Ectodermal cell (in vitro differentiated cells): ENCODE results near the gene VAV2.
"Not testable (repeated sequence)": the region's sequence is repeated elsewhere in the genome, so short reads cannot be mapped to it uniquely, and the experiment has no call there.

Experiments
- H3K27ac ChIP-seq: 2 replicates; pipeline ENCODE4 v1.7.0; 2013; ENCODE audit warnings: mild to moderate bottlenecking, low read depth, low read length; ENCODE audit not compliant: insufficient read depth, poor library complexity, severe bottlenecking
- H3K27me3 ChIP-seq: 2 replicates; pipeline ENCODE4 v1.7.0; 2013; ENCODE audit warnings: mild to moderate bottlenecking, low read length; ENCODE audit not compliant: insufficient read depth, control insufficient read depth, poor library complexity, severe bottlenecking
- H3K36me3 ChIP-seq: one replicate; pipeline ENCODE4 v1.7.0; 2013; ENCODE audit warnings: low read length; ENCODE audit not compliant: control insufficient read depth, insufficient read depth
- H3K4me1 ChIP-seq: one replicate; pipeline ENCODE4 v1.7.0; 2013; ENCODE audit warnings: low read length; ENCODE audit not compliant: control insufficient read depth, insufficient read depth
- H3K4me3 ChIP-seq: 2 replicates; pipeline ENCODE4 v1.7.0; 2013; ENCODE audit warnings: low read depth, low read length, control low read depth; ENCODE audit not compliant: insufficient read depth
- H3K9me3 ChIP-seq: 2 replicates; pipeline ENCODE4 v1.7.0; 2013; ENCODE audit warnings: mild to moderate bottlenecking, low read length, moderate library complexity; ENCODE audit not compliant: control insufficient read depth
- WGBS, 2 experiments: methylation state at CpG; one replicate each; pipeline ENCODE4 v1.1.7; 2013; ENCODE audit warnings: missing lambda C conversion rate in 2 of 2; 5-methylcytosine and 5-hydroxymethylcytosine counted together

VAV2 gene

DNA sequence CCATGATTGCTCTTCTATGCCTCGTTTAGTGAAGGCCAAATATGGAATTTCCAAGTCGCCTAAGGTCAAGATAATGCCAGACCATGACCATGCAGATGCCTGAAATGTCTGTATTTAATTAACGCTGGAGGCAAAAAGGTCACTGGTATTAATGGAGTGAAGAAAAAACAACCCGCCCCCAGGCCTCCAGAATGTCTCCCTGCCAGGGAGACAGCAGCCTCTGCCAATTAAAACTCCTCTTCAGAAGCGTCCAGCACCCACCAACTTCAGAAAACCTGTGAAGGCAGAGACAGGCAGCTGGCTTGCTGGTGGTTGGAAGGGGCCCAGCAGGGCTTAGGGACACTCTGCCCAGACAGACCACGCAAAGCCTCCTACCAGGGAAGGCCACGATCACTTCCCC, 94.4 kb downstream of the VAV2 start:
- Histone ChIP-seq H3K36me3 (no peaks in the 10 kb centered on the region), H3K9me3 (no peaks in the 10 kb centered on the region), H3K4me3 (no peak overlapping the region), H3K27ac (no peak overlapping the region), H3K4me1 (peaks cover 7% of the 10 kb centered on the region), H3K27me3 (no peaks in the 10 kb centered on the region)
- WGBS, 2 experiments, result 91 to 93% methylated on average over 7 of the region's 7 CpGs

DNA sequence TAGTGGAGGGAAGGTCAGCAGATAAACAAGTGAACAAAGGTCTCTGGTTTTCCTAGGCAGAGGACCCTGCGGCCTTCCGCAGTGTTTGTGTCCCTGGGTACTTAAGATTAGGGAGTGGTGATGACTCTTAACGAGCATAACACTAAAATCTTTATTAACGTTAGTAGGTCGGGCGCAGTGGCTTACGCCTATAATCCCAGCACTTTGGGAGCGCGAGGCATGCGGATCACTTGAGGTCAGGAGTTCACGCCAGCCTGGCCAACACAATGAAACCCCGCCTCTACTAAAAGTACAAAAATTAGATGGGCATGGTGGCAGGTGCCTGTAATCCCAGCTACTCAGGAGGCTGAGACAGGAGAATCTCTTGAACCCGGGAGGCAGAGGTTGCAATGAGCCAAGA, 96.1 kb downstream of the VAV2 start:
- peaks cover 14% of the 10 kb centered on the region for H3K4me1 ChIP-seq
- H3K9me3 ChIP-seq, H3K27ac ChIP-seq, H3K4me3 ChIP-seq, H3K27me3 ChIP-seq, H3K36me3 ChIP-seq: not testable (repeated sequence)
- 88 to 90% methylated on average over 11 to 13 of the region's 13 CpGs for WGBS, 2 experiments

DNA sequence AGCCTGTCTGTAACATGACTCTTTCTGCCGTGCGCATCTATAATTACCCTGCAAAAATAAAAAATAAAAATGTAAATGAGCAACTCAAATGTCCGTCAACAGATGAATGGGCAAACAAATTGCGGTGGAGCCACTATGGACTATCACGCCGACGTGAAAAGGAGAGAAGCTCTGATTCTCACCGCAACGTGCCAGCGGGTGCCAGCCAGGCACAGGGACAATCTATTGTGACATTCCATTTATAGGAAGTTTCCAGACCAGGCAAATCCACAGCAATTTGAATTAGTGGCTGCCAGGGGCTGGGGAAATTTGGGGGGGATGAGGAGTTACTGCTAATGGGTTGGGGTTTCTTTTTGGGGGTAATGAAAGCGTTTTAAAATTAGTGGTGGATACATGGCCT, 96.8 kb downstream of the VAV2 start:
- Histone ChIP-seq H3K27me3 (no peaks in the 10 kb centered on the region), H3K27ac (no peak overlapping the region), H3K36me3 (no peaks in the 10 kb centered on the region), H3K4me3 (no peak overlapping the region), H3K4me1 (peaks cover 18% of the 10 kb centered on the region), H3K9me3 (no peaks in the 10 kb centered on the region)
- 90 to 91% methylated on average over 11 of the region's 11 CpGs for WGBS, 2 experiments

DNA sequence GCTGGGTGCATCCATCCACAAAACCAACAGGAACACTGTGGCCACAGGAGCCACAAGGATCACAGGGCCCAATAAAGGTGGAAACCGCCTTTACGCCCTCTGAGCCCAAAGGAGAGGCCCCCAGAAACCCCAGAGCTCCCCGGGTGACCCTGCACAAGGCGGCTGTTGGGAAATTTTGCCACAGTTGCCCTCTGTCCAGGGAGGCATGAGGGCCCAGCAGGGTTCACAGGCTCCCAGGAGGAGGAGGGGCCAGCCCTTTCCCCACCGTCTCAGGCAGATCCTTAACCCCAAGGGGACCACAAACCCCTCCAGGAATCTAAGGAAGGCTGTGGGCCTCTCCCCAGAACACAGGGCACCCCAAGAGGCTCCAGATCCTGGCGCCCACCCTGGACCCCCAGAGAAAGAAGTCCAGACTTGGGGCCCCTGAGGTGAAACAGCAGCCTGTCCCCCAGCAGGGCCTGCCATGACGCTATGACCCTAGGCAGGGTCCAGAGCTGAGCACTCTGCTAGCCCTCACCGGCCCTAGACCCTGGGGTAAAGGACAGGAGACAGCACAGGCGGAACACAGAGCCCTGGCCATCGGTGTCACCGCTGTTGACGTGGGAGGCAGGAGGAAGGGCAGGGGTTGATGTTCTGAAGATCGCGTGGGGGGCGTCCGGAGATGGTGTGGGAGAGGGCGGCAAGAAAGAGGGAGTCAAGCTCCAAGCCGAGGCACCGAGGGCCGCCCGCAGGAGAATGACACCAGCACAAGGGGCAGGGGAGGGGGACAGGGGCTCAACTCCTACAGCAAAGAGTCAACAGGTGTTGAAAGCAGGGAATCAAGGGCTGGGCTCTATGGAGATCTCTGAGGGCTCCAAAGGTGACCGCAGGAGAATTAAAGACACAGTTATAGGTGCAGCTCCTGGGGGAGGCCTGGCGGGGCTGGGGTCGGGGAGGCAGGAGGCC, 97.5 kb downstream of the VAV2 start:
- Histone ChIP-seq H3K9me3 (no peaks in the 10 kb centered on the region), H3K27me3 (no peaks in the 10 kb centered on the region), H3K4me1 (peaks cover 25% of the 10 kb centered on the region), H3K27ac (no peak overlapping the region), H3K4me3 (no peak overlapping the region), H3K36me3 (no peaks in the 10 kb centered on the region)
- 91 to 92% methylated on average over 24 of the region's 24 CpGs for WGBS, 2 experiments

DNA sequence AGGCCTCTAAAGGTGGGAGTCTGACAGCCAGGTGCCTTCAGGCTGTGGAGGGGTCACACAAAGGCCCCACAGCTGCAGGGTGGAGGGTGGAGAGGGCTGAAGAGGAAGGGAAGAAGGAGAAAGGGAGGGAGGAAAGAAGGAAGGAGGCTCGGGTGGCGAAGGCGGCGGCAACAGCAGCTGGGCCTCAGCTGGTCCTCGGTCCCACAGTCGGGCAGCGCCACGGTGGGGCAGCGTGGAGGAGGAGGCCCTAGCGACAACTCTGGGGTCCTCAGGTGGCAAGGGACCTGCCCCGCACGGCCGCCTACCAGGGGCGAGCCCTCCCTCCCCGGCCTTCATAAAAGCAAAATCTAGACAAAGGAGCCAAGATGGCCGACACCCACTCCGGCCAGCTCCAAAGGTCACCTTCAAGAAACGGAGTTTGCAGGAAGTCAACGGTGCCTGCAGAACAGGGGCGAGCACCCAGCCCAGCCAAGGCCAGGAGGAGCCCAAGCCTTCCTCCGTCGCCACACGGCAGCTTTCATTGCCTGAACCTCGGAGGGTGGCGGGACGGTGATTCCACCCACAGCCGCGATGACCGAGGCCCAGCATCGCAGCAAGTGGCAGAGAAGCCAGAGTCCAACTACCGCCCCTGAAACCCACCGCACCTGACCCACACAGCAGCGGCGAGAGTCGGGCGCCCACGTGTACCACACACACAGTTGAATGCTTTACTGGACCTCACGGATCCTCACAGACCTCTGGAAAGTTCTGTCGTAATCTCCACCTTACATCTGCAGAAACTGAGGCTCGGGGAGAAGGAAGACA, 98.7 kb downstream of the VAV2 start:
- Histone ChIP-seq H3K27ac (peak overlapping the region; percentile 26), H3K4me1 (peaks cover 37% of the 10 kb centered on the region), H3K36me3 (no peaks in the 10 kb centered on the region), H3K9me3 (no peaks in the 10 kb centered on the region), H3K27me3 (no peaks in the 10 kb centered on the region), H3K4me3 (no peak overlapping the region)
- 94 to 95% methylated on average over 40 of the region's 40 CpGs for WGBS, 2 experiments

DNA sequence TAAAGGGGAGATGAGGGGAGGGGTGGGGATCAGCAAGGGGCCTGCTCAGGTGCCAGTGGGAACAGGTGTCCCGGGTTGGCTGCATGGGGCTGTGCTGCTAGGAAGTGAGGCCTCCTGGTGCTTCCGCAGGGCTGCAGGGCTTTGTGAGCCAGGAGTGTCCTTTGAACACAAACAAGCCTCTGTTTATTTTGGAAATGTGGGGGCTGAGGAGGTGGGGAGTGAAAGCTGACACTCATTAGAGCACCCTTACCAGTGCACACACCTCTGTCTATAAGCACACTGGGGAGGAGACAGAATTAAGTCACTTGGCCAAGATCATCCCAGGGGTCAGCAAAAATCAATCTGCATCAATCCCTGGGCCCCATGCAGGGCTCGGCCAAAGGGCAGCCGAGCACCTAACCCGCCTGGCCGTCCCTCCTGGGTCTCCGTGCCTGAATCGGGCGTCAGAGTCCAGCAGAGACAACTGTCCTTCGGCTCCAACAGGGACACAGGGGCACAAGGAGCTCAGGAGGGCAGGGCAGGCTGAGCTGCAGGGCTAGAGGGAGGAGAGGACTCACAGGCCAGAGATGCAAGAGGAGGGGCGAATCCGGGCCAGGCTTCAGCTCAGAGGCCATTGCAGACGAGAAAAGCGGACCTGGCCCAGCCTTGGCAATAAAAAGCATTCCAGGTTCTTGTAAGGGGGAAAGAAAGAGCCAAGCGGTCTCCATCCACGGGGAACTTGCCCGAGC, 99.8 kb downstream of the VAV2 start:
- peak overlapping the region; percentile 26 for H3K27ac ChIP-seq

DNA sequence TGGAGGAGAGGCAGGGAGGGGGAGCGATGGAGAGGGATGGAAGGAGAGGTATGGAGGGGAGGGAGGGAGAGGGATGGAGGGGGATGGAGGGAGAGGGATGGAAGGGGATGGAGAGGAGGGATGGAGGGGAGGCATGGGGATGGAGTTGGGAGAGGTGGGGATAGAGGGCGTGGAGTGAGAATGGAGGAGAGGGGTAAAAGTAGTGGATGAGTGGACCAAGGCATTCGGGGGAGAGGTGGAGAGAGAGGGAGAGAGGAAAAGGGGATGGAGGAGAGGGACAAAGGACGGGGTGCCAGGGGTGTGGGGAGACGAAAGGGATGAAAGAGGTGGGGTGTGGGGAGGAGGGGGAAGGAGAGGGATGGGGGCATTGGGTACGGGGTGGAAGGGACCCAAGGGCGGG, 100.4 kb downstream of the VAV2 start:
- Histone ChIP-seq H3K4me1 (peaks cover 50% of the 10 kb centered on the region), H3K9me3 (no peaks in the 10 kb centered on the region), H3K27ac (no peak overlapping the region), H3K4me3 (no peak overlapping the region), H3K27me3 (no peaks in the 10 kb centered on the region), H3K36me3 (no peaks in the 10 kb centered on the region)
- WGBS, 2 experiments, result 87 to 90% methylated on average over 7 of the region's 7 CpGs

More for the DNA sequence above, 99.8 kb downstream of the VAV2 start:
- H3K9me3 ChIP-seq, result no peaks in the 10 kb centered on the region
- H3K4me3 ChIP-seq, result no peak overlapping the region
- H3K27me3 ChIP-seq, result no peaks in the 10 kb centered on the region
- WGBS, 2 experiments, result 70 to 71% methylated on average over 17 of the region's 17 CpGs
- H3K4me1 ChIP-seq, result peaks cover 45% of the 10 kb centered on the region
- no peaks in the 10 kb centered on the region for H3K36me3 ChIP-seq

DNA sequence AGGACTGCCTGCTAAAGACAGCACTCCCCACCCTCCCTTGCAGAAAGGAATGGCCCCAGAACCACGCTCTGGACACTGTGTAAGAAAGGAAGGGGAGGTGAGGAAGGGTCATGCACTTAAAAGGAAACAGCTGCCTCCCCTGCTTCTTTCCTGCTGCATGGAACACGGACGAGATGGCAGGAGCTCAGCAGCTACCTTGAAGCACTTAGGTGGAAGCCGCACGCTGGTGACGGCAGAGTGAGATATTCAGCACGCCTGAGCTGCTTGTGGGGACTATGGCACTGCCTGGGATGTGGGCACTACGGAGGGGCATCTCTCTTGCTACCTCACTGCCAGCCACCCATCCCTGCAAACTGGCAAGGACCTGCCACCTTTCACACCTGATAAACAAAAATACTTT, 101.5 kb downstream of the VAV2 start:
- Histone ChIP-seq H3K36me3 (no peaks in the 10 kb centered on the region), H3K27ac (no peak overlapping the region), H3K4me3 (no peak overlapping the region), H3K9me3 (no peaks in the 10 kb centered on the region), H3K4me1 (peaks cover 62% of the 10 kb centered on the region), H3K27me3 (no peaks in the 10 kb centered on the region)
- 93 to 94% methylated on average over 8 of the region's 8 CpGs for WGBS, 2 experiments

DNA sequence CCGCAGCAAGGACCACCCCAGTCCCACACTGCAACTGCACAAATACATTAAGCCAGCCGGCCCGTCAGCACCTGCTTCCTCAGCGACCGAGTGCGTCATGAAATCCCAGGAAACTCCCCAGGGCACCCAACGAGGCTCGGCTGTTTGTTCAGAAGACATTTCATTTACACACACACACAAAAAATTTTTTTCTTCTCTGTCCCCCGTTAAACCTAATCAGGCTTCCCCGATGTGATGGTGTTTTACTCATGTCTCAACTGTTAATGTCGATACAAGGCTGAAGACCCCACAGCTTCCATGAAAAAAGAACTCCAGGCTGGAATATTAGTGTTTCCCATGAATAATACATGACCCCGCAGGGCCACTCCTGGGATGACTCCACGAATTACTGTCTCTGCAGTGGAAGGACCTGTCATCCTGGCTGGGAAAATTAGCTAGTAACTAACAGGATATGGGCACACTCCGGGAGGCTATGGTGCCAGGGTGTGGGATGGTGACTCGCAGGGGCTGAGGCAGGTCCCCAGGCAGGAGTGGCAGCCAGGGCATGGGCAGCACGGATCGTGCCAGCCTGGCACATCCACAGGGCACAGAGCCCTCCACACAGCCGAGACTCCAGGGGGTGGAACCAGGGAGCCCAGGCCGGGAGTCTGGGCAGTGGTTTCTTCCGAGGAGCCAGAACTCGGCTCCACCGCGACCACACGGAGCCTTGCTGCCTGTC, 102.4 kb downstream of the VAV2 start:
- no peaks in the 10 kb centered on the region for H3K9me3 ChIP-seq
- no peaks in the 10 kb centered on the region for H3K36me3 ChIP-seq
- 86 to 87% methylated on average over 24 of the region's 24 CpGs for WGBS, 2 experiments
- no peaks in the 10 kb centered on the region for H3K27me3 ChIP-seq
- H3K27ac ChIP-seq, result peak overlapping the region; percentile 60
- peaks cover 63% of the 10 kb centered on the region for H3K4me1 ChIP-seq
- H3K4me3 ChIP-seq, result no peak overlapping the region
